ENCODE measurements around the gene LIX1. TPM values are rescaled to one million over a fixed set of nuclear protein-coding genes. Genes with fewer than 3 reads are reported as not detected.

Gene LIX1
- total and polyA plus RNA-seq, 2 of the 8 experiments (the other 6 are each of a cell fraction or from before 2014, with no cell fraction given), result 0.26 to 0.45 TPM

DNA sequence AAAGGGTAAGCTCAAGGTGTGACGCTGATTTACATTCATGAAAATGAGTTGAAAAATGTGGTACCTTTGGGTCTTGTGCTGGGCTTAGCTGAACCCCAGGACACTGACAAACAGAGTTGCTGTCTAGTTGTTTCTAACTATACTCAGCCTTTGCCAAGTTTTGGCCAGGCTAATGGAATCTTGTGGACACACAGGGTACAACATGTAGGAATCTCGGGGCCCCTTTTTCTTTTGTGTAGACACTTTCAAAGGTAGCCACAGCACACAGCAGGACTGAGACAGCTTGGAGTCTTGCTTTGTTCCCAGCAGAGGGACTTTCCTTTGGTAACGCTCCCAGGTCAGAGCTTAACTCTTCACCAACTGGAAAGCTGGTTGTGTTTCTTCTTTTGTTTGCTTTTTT lies 7.8 kb downstream of the LIX1 start:
- no peak overlapping the region for H2BK12ac ChIP-seq (ENCODE audit: low read depth, low read length)
- H3K79me2 ChIP-seq (ENCODE audit: control insufficient read depth in 1 of 2, insufficient read depth in 2 of 2, low read length in 2 of 2), result no peaks in the 10 kb centered on the region
- H2BK5ac ChIP-seq (ENCODE audit: low read depth, low read length), result no peak overlapping the region
- no peak overlapping the region; the same call in 1 of the 2 replicates for H3K18ac ChIP-seq (ENCODE audit: extremely low read depth, low read length)
- no peaks in the 10 kb centered on the region for H3K9me3 ChIP-seq (ENCODE audit: insufficient read depth in 2 of 2, low read depth in 1 of 2, low read length in 1 of 2)
- H2BK20ac ChIP-seq (ENCODE audit: low read length), result no peak overlapping the region
- H3K79me1 ChIP-seq (ENCODE audit: low read depth, low read length), result no peaks in the 10 kb centered on the region
- peak overlapping the region in 1 of 4 experiments; percentile 28; a peak in 2 of 8 replicates for H3K4me3 ChIP-seq (ENCODE audit: extremely low read depth in 1 of 4, insufficient read depth in 2 of 4, low read depth in 3 of 4, low read length in 4 of 4)
- FAIRE-seq (peak; percentile 83), DNase-seq (ENCODE audit: low read depth in 1 of 2, low spot score in 2 of 2) (peak in 1 of 2 experiments; percentile 52)
- no peak overlapping the region for H2AK5ac ChIP-seq (ENCODE audit: low read depth, low read length)
- H3K36me3 ChIP-seq (ENCODE audit: control insufficient read depth in 2 of 4, insufficient read depth in 4 of 4, low read length in 3 of 4), result no peaks in the 10 kb centered on the region; a peak in 1 of 8 replicates
- no peaks in the 10 kb centered on the region for H4K20me1 ChIP-seq (replicated peaks in 1 of 2; ENCODE audit: control insufficient read depth in 1 of 2, insufficient read depth in 2 of 2, low read length in 2 of 2)
- no peaks in the 10 kb centered on the region; the same call in 1 of the 2 replicates for H3K23me2 ChIP-seq (ENCODE audit: low read depth, low read length)
- 0 out of 2 replicates have a peak overlapping the region, but pooled peaks have one; percentile 35 for H2AFZ ChIP-seq (ENCODE audit: low read length)
- peak overlapping the region; percentile 55; the same call in 1 of the 2 replicates for H3K27ac ChIP-seq (ENCODE audit: low read depth, low read length)
- CTCF ChIA-PET (ENCODE audit: partially characterized antibody), result interaction anchor here (0.8 to 3.1 kb wide), 10 partner anchors 8 to 266 kb away, joined by 3 to 13 read pairs (median 5); partner anchors contain the start of gene LIX1
- no peak overlapping the region; a peak in 2 of 7 replicates for H3K9ac ChIP-seq (replicated peaks in 1 of 4; ENCODE audit: extremely low read depth in 1 of 4, low read depth in 3 of 4, low read length in 3 of 4)
- no peak overlapping the region for H2BK15ac ChIP-seq (ENCODE audit: low read length)
- H4K8ac ChIP-seq (ENCODE audit: extremely low read depth, insufficient read depth, low read length), result no peak overlapping the region
- H4K91ac ChIP-seq (replicated peaks; ENCODE audit: insufficient read length, low read length), result peak overlapping the region; percentile 29
- no peak overlapping the region for H3K14ac ChIP-seq (ENCODE audit: insufficient read length)
- H3K4ac ChIP-seq (replicated peaks; ENCODE audit: insufficient read length, low read depth, low read length), result no peak overlapping the region
- H3K4me1 ChIP-seq (replicated peaks in 1 of 4; ENCODE audit: control insufficient read depth in 3 of 4, insufficient read depth in 4 of 4, low read length in 3 of 4), result peaks cover 0 to 10% (median 6%) of the 10 kb centered on the region in 4 experiments; a peak in 2 of 7 replicates
- H3K23ac ChIP-seq (ENCODE audit: insufficient read length), result no peak overlapping the region
- peak overlapping the region; percentile 58 for H4K5ac ChIP-seq (ENCODE audit: insufficient read length, low read depth, low read length)
- H3K4me2 ChIP-seq (ENCODE audit: insufficient read depth in 1 of 2, low read depth in 2 of 2, low read length in 2 of 2), result peak overlapping the region; percentile 57; a peak in 2 of 4 replicates
- WGBS, 2 experiments (ENCODE audit: extremely low coverage in 1 of 2, insufficient coverage in 1 of 2, insufficient read length in 1 of 2, insufficient replicate concordance in 2 of 2, low coverage in 1 of 2, low lambda C conversion rate in 2 of 2, missing lambda C conversion rate in 1 of 2), result 30% methylated on average over 3 of the region's 3 CpGs; no CpG with 5 or more reads in 1 of the 2 experiments
- H3K56ac ChIP-seq (replicated peaks; ENCODE audit: insufficient read length, low read depth, low read length), result no peak overlapping the region
- POLR2A ChIA-PET (ENCODE audit: partially characterized antibody), result no interaction called here
- no peak overlapping the region for H2BK120ac ChIP-seq (replicated peaks; ENCODE audit: low read depth, low read length)
- no peaks in the 10 kb centered on the region for H3K27me3 ChIP-seq (replicated peaks in 1 of 4; ENCODE audit: control insufficient read depth in 3 of 4, extremely low read depth in 1 of 4, insufficient read depth in 3 of 4, low read length in 3 of 4)
- TF ChIP-seq CREB1 (IDR thresholded peaks at IDR 0.05) (0 out of 2 replicates have a peak, but pooled peaks have one; percentile 32), YY1 (IDR thresholded peaks at IDR 0.05; ENCODE audit: low read depth, low read length) (0 out of 2 replicates have a peak, but pooled peaks have one; percentile 44), KDM5A (IDR thresholded peaks at IDR 0.05; ENCODE audit: low read length) (no peak), POU5F1 (IDR thresholded peaks at IDR 0.05; ENCODE audit: low read depth, low read length) (0 out of 2 replicates have a peak, but pooled peaks have one; percentile 31), SIN3A (conservative IDR thresholded peaks at IDR 0.05 in 1 of 2, IDR thresholded peaks at IDR 0.05 in 1 of 2; ENCODE audit: low read depth in 1 of 2, low read length in 2 of 2) (no peak), RBBP5 (IDR thresholded peaks at IDR 0.05; ENCODE audit: borderline replicate concordance, low read depth, low read length) (0 out of 2 replicates have a peak, but pooled peaks have one; percentile 40), BCL11A (IDR thresholded peaks at IDR 0.05; ENCODE audit: low read depth in 2 of 2, low read length in 2 of 2) (peak in 1 of 2 experiments; percentile 38), HDAC2 (IDR thresholded peaks at IDR 0.05; ENCODE audit: borderline replicate concordance in 1 of 2, low read depth in 2 of 2, low read length in 2 of 2) (0 out of 4 replicates have a peak, but pooled peaks of 1 of the 2 experiments have one; percentile 67), ASH2L (IDR thresholded peaks at IDR 0.05; ENCODE audit: low read length) (peak; percentile 51), SP1 (IDR thresholded peaks at IDR 0.05; ENCODE audit: low read depth, low read length) (peak; percentile 86)
- TF ChIP-seq, protein P1, sequence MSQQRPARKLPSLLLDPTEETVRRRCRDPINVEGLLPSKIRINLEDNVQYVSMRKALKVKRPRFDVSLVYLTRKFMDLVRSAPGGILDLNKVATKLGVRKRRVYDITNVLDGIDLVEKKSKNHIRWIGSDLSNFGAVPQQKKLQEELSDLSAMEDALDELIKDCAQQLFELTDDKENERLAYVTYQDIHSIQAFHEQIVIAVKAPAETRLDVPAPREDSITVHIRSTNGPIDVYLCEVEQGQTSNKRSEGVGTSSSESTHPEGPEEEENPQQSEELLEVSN (IDR thresholded peaks at IDR 0.05), result no peak
